GM10266 (cell line): ENCODE results near the gene JAG2.

ENCODE experiments used
- DNase-seq: peaks from one replicate; pipeline ENCODE4 v3.0.0; 2012; ENCODE audit errors: extremely low spot score
- CTCF ChIP-seq: IDR thresholded peaks from 2 replicates; pipeline ENCODE4 v1.5.1; 2012; ENCODE audit warnings: mild to moderate bottlenecking, low read depth; ENCODE audit not compliant: control insufficient read depth, insufficient read depth; ENCODE audit errors: missing control alignments

Gene JAG2

GRCh38 chr14:105203057-105203531 lies 34.5 kb upstream of the JAG2 start:
- peak; percentile 87 for TF ChIP-seq CTCF
- DNase-seq, result peak; percentile 87

GRCh38 chr14:105201925-105202513 lies 33.4 kb upstream of the JAG2 start:
- TF ChIP-seq CTCF, result no peak
- DNase-seq, result peak; percentile 68

- peak; percentile 29 for TF ChIP-seq CTCF
- DNase-seq, result no peak
These were observed 32.8 kb upstream of the JAG2 start for GRCh38 chr14:105201156-105201924.

GRCh38 chr14:105200641-105201040 lies 32.1 kb upstream of the JAG2 start:
- DNase-seq, result no peak
- TF ChIP-seq CTCF, result no peak

- TF ChIP-seq CTCF, result peak; percentile 20
- no peak for DNase-seq
These were observed 31.5 kb upstream of the JAG2 start for GRCh38 chr14:105200074-105200473.

GRCh38 chr14:105199093-105199492 lies 30.5 kb upstream of the JAG2 start:
- no peak for DNase-seq

More at GRCh38 chr14:105199093-105199492, 30.5 kb upstream of the JAG2 start:
- TF ChIP-seq CTCF, result no peak
